Smooth muscle cell (in vitro differentiated cells): ENCODE results near the gene GPR146. TPM values are rescaled to one million over a fixed set of nuclear protein-coding genes. Genes with fewer than 3 reads are reported as not detected.
"Not testable (repeated sequence)": the region's sequence is repeated elsewhere in the genome, so short reads cannot be mapped to it uniquely, and the experiment has no call there.

Source experiments
- DNase-seq: peaks from one replicate; lab custom pipeline; 2025; ENCODE audit not compliant: unreplicated experiment; lab: John Stamatoyannopoulos, UW
- H2AFZ ChIP-seq: fragments of 200-600 bp; sonication (generic); 2 replicates; pipeline ENCODE4 v1.6.0; 2016; ENCODE audit warnings: antibody characterized with exemption, low read depth, mild to moderate bottlenecking
- H3F3A ChIP-seq: fragments of 200-600 bp; sonication (generic); 2 replicates; pipeline ENCODE4 v1.6.0; 2017; ENCODE audit warnings: antibody characterized with exemption, low read depth
- H3K27ac ChIP-seq: fragments of 200-600 bp; sonication (generic); 2 replicates; pipeline ENCODE4 v1.5.1; 2016; ENCODE audit warnings: low read depth, mild to moderate bottlenecking
- H3K27me3 ChIP-seq: fragments of 200-600 bp; sonication (generic); 2 replicates; pipeline ENCODE4 v1.6.1; 2016; ENCODE audit warnings: low read depth, mild to moderate bottlenecking
- H3K36me3 ChIP-seq: fragments of 200-600 bp; sonication (generic); 2 replicates; pipeline ENCODE4 v1.5.1; 2016; ENCODE audit warnings: low read depth
- H3K4me1 ChIP-seq: fragments of 200-600 bp; sonication (generic); 2 replicates; pipeline ENCODE4 v1.5.1; 2016; ENCODE audit warnings: low read depth
- H3K4me2 ChIP-seq: fragments of 200-600 bp; sonication (generic); 2 replicates; pipeline ENCODE4 v1.6.0; 2016; ENCODE audit warnings: mild to moderate bottlenecking
- H3K4me3 ChIP-seq: fragments of 200-600 bp; sonication (generic); 2 replicates; pipeline ENCODE4 v1.5.1; 2016; ENCODE audit warnings: mild to moderate bottlenecking
- H3K79me2 ChIP-seq: fragments of 200-600 bp; sonication (generic); 2 replicates; pipeline ENCODE4 v1.6.0; 2016; ENCODE audit warnings: low read depth, mild to moderate bottlenecking
- H3K9ac ChIP-seq: fragments of 200-600 bp; sonication (generic); 2 replicates; pipeline ENCODE4 v1.6.0; 2016; ENCODE audit warnings: low read depth
- H3K9me3 ChIP-seq: fragments of 200-600 bp; sonication (generic); replicated peaks from 2 replicates; pipeline ENCODE4 v1.5.1; 2016; ENCODE audit warnings: low read depth
- H4K20me1 ChIP-seq: fragments of 200-600 bp; sonication (generic); 2 replicates; pipeline ENCODE4 v1.6.0; 2016; ENCODE audit warnings: low read depth
- CTCF ChIP-seq: fragments of 200-600 bp; sonication (generic); IDR thresholded peaks from 2 replicates; pipeline ENCODE4 v1.5.1; 2017; ENCODE audit warnings: borderline replicate concordance, mild to moderate bottlenecking, antibody characterized with exemption; ENCODE audit not compliant: insufficient read depth, poor library complexity, severe bottlenecking
- WGBS: methylation state at CpG from one replicate; pipeline ENCODE4 v1.1.7; 2016; ENCODE audit warnings: low lambda C conversion rate; 5-methylcytosine and 5-hydroxymethylcytosine counted together
- polyA plus RNA-seq: library from polyadenylated mRNA; unstranded; fragments of >200 nt; fragmentation: Nextera tagmentation; extraction: Ambion mirVana; gene quantifications from 2 replicates; pipeline ENCODE4 v1.2.1, GENCODE V29; 2016
- total RNA-seq: library from RNA; depleted of rRNA; stranded (reverse); fragments of >200 nt; gene quantifications from 2 replicates; pipeline ENCODE4 v1.2.3, GENCODE V29; 2014

Gene GPR146
- total and polyA plus RNA-seq, 2 experiments from 2014 or later, result 1.8 to 2.2 TPM

- DNase-seq, result no peak
- TF ChIP-seq CTCF, result no peak
- H3K4me1 ChIP-seq, result no peaks in the 10 kb centered on the region
- H3K4me3 ChIP-seq, result no peak overlapping the region
- no peaks in the 10 kb centered on the region for H3K27me3 ChIP-seq
- no peaks in the 10 kb centered on the region for H3K79me2 ChIP-seq
- H3K27ac ChIP-seq, result no peak overlapping the region
- no peaks in the 10 kb centered on the region for H3K9me3 ChIP-seq
- H3F3A ChIP-seq, result no peaks in the 10 kb centered on the region
- no peak overlapping the region for H2AFZ ChIP-seq
- peaks cover 13% of the 10 kb centered on the region for H4K20me1 ChIP-seq
- 89% methylated on average over 52 of the region's 52 CpGs for WGBS
- no peak overlapping the region for H3K4me2 ChIP-seq
- no peaks in the 10 kb centered on the region for H3K36me3 ChIP-seq
- H3K9ac ChIP-seq, result no peak overlapping the region
Observed at GRCh38 chr7:999941-1000935, 44.1 kb upstream of the GPR146 start.

GRCh38 chr7:1001069-1001770 is 43.1 kb upstream of the GPR146 start:
- H3K36me3 ChIP-seq, H3K9ac ChIP-seq, DNase-seq, H2AFZ ChIP-seq, H3K9me3 ChIP-seq, H3K27me3 ChIP-seq, H3K4me1 ChIP-seq, H3K4me2 ChIP-seq, H3K79me2 ChIP-seq, H3K27ac ChIP-seq, H3K4me3 ChIP-seq, H3F3A ChIP-seq: not testable (repeated sequence)
- peaks cover 13% of the 10 kb centered on the region for H4K20me1 ChIP-seq
- WGBS, result 87% methylated on average over 7 of the region's 14 CpGs

- not testable (repeated sequence) for H3K4me3 ChIP-seq, H3K36me3 ChIP-seq, H3K27me3 ChIP-seq, H3K27ac ChIP-seq, H3K9me3 ChIP-seq, H2AFZ ChIP-seq, H3K4me1 ChIP-seq, H3K4me2 ChIP-seq, H3K79me2 ChIP-seq, DNase-seq, H3F3A ChIP-seq, H3K9ac ChIP-seq
- H4K20me1 ChIP-seq, result peaks cover 13% of the 10 kb centered on the region
- 100% methylated on average over 1 of the region's 4 CpGs for WGBS
Observed at GRCh38 chr7:1002026-1002425, 42.3 kb upstream of the GPR146 start.

GRCh38 chr7:1002445-1002844 is 41.9 kb upstream of the GPR146 start:
- H3K4me3 ChIP-seq, H3K27me3 ChIP-seq, DNase-seq, H3K79me2 ChIP-seq, H3F3A ChIP-seq, H3K4me1 ChIP-seq, H3K36me3 ChIP-seq, H2AFZ ChIP-seq, H3K27ac ChIP-seq, H3K4me2 ChIP-seq, H3K9me3 ChIP-seq, H3K9ac ChIP-seq: not testable (repeated sequence)
- WGBS, result no CpG with 5 or more reads among the region's 7 CpGs
- H4K20me1 ChIP-seq, result peaks cover 17% of the 10 kb centered on the region
